8988T (cell line): ENCODE data around the gene ARHGAP22.

Experiments
- DNase-seq: peaks from one replicate; pipeline ENCODE4 v3.0.0; 2011

ARHGAP22 gene

GRCh38 chr10:48495282-48496045 is 109.4 kb downstream of the ARHGAP22 start:
- DNase-seq, result no peak

GRCh38 chr10:48494611-48495010 is 110.3 kb downstream of the ARHGAP22 start:
- no peak for DNase-seq

- no peak for DNase-seq
Observed at GRCh38 chr10:48494073-48494472, 110.8 kb downstream of the ARHGAP22 start.

- no peak for DNase-seq
Observed at GRCh38 chr10:48493083-48493871, 111.6 kb downstream of the ARHGAP22 start.

GRCh38 chr10:48492201-48492600 is 112.7 kb downstream of the ARHGAP22 start:
- DNase-seq, result no peak

GRCh38 chr10:48491392-48492139 is 113.3 kb downstream of the ARHGAP22 start:
- no peak for DNase-seq

GRCh38 chr10:48490946-48491345 is 113.9 kb downstream of the ARHGAP22 start:
- no peak for DNase-seq

GRCh38 chr10:48490571-48490940 is 114.3 kb downstream of the ARHGAP22 start:
- DNase-seq, result no peak

- DNase-seq, result no peak
Observed at GRCh38 chr10:48489099-48489498, 115.8 kb downstream of the ARHGAP22 start.

GRCh38 chr10:48487244-48487643 is 117.6 kb downstream of the ARHGAP22 start:
- no peak for DNase-seq

GRCh38 chr10:48485711-48486110 is 119.2 kb downstream of the ARHGAP22 start:
- no peak for DNase-seq

- no peak for DNase-seq
Observed at GRCh38 chr10:48484911-48485310, 120.0 kb downstream of the ARHGAP22 start.

GRCh38 chr10:48482207-48482606 is 122.7 kb downstream of the ARHGAP22 start:
- DNase-seq, result no peak

- DNase-seq, result no peak
Observed at GRCh38 chr10:48481385-48481784, 123.5 kb downstream of the ARHGAP22 start.

GRCh38 chr10:48480397-48481374 is 124.2 kb downstream of the ARHGAP22 start:
- no peak for DNase-seq

GRCh38 chr10:48478980-48479811 is 125.7 kb downstream of the ARHGAP22 start:
- no peak for DNase-seq

GRCh38 chr10:48478469-48478868 is 126.4 kb downstream of the ARHGAP22 start:
- no peak for DNase-seq

- no peak for DNase-seq
Observed at GRCh38 chr10:48477616-48478015, 127.3 kb downstream of the ARHGAP22 start.

- no peak for DNase-seq
Observed at GRCh38 chr10:48477141-48477540, 127.7 kb downstream of the ARHGAP22 start.

- DNase-seq, result no peak
Observed at GRCh38 chr10:48476279-48476982, 128.4 kb downstream of the ARHGAP22 start.

- no peak for DNase-seq
Observed at GRCh38 chr10:48475943-48476278, 129.0 kb downstream of the ARHGAP22 start.
